NT2/D1 (cell line): Measurements from ENCODE around the gene SKIDA1.
A peak's percentile ranks its signal among the peaks of the same experiment; 100 is the strongest.

Experiments
- DNase-seq: peaks from one replicate; pipeline ENCODE4 v3.0.0-alpha.2; 2011; ENCODE audit warnings: low read depth, low spot score
- H3K27me3 ChIP-seq: 2 replicates; pipeline ENCODE4 v1.6.0; 2011; ENCODE audit warnings: mild to moderate bottlenecking; ENCODE audit not compliant: insufficient read length, insufficient read depth
- H3K36me3 ChIP-seq: 2 replicates; pipeline ENCODE4 v1.6.1; 2011; ENCODE audit warnings: mild to moderate bottlenecking, low read length, mixed read lengths; ENCODE audit not compliant: insufficient read depth, insufficient read length
- H3K4me1 ChIP-seq: 2 replicates; pipeline ENCODE4 v1.5.1; 2011; ENCODE audit not compliant: insufficient read depth, insufficient read length
- H3K4me3 ChIP-seq: 2 replicates; pipeline ENCODE4 v1.5.1; 2011; ENCODE audit warnings: low read depth; ENCODE audit not compliant: insufficient read length
- H3K9ac ChIP-seq: 2 replicates; pipeline ENCODE4 v1.6.0; 2011; ENCODE audit warnings: low read depth; ENCODE audit not compliant: insufficient read length
- H3K9me3 ChIP-seq: 2 replicates; pipeline ENCODE4 v1.5.1; 2011; ENCODE audit warnings: mild to moderate bottlenecking, low read length; ENCODE audit not compliant: insufficient read depth
- SUZ12 ChIP-seq: IDR thresholded peaks from 2 replicates; pipeline ENCODE4 v1.6.1; 2011; ENCODE audit not compliant: insufficient read length, insufficient read depth; ENCODE audit errors: extremely low read depth
- YY1 ChIP-seq: IDR thresholded peaks from 2 replicates; pipeline ENCODE4 v1.6.1; 2011; ENCODE audit not compliant: insufficient read length, insufficient read depth
- ZNF274 ChIP-seq: IDR thresholded peaks from 2 replicates; pipeline ENCODE4 v1.6.1; 2011; ENCODE audit warnings: mild to moderate bottlenecking, low read depth, low read length

Gene SKIDA1

GRCh38 chr10:21517134-21518031 lies 8.1 kb downstream of the SKIDA1 start:
- peak overlapping the region; percentile 53 for H3K4me3 ChIP-seq
- no peak for DNase-seq
- no peaks in the 10 kb centered on the region for H3K4me1 ChIP-seq
- H3K27me3 ChIP-seq: no peaks in the 10 kb centered on the region
- TF ChIP-seq SUZ12 (no peak), ZNF274 (no peak), YY1 (no peak)
- H3K9ac ChIP-seq: peak overlapping the region; percentile 86
- H3K36me3 ChIP-seq: no peaks in the 10 kb centered on the region
- no peaks in the 10 kb centered on the region for H3K9me3 ChIP-seq

- no peaks in the 10 kb centered on the region for H3K36me3 ChIP-seq
- H3K27me3 ChIP-seq: no peaks in the 10 kb centered on the region
- DNase-seq: no peak
- H3K4me3 ChIP-seq: peak overlapping the region; percentile 53
- no peaks in the 10 kb centered on the region for H3K4me1 ChIP-seq
- no peaks in the 10 kb centered on the region for H3K9me3 ChIP-seq
- TF ChIP-seq SUZ12 (no peak), YY1 (no peak), ZNF274 (no peak)
- H3K9ac ChIP-seq: peak overlapping the region; percentile 85
These were observed 9.0 kb downstream of the SKIDA1 start for GRCh38 chr10:21516242-21517131.

DNA sequence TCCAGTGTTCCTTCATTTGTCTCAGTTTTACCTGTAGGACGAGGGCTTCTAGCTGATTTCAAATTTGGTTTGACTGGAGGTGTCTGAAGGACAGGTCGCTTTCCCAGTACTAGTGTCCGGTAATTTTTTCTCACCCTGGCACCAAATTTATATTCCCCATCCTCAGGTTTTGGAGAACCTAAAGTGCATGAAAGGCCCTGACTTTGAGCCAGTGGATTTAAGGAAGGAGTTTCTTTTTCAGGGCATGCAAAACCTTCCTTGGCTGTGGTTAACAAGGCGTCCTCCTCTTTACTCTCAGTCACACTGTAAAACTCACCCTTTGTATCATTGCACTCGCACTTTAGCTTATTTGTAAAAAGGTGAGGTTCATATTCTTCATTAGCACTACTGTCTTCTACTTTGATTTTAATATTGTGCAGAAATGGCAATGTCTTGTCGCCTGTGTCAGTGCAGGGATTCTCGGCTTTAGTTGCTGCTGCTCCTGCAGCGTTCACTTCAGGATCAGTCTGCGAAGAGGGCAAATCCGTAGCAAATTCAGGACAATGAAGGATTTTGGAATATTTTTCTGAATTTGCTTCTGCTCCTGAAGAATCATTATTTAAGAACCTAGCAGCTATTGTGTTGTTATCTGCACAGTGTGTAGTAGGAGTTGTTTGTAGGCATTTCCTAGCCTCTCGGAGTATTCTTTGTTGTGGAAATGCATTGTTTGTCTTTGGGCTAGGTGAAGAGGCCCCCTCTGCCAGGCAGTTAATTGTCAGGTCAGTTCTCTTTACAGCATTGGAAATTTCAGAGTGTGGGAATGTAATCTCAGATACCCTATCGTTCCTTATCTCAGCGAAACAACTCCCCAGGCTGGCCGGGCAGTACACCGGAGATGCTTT lies 9.9 kb downstream of the SKIDA1 start:
- no peak for DNase-seq
- Histone ChIP-seq H3K9ac (peak overlapping the region; percentile 85), H3K4me1 (no peaks in the 10 kb centered on the region), H3K9me3 (no peaks in the 10 kb centered on the region), H3K27me3 (no peaks in the 10 kb centered on the region), H3K4me3 (peak overlapping the region; percentile 53), H3K36me3 (no peaks in the 10 kb centered on the region)
- no peak for TF ChIP-seq YY1
- TF ChIP-seq ZNF274: no peak
- no peak for TF ChIP-seq SUZ12

DNA sequence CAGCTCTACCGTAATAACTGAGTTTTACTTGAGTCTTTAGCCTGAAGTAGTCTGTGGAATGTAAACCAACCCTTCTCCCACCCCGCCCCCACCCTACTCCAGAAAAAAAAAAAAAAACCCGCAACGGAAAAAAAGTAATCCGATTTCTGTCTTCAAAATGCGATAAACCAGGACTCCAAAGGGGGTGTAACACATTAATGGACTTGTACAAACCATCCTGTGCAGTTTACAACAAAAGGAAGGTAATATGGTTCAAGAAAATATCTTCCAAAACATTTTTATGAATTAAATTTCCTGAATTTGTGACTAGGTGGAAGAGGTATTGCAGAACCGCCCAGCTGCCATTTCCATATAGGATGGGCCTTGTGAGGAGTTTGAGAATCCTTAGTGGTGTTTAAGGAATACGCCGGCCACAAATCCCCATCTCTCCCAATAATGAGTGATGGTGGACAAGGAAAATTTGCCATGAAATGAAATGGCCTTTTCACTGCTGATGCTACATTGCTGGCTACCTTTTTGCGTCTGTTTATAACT lies 10.6 kb downstream of the SKIDA1 start:
- H3K4me3 ChIP-seq: peak overlapping the region; percentile 53
- no peak for DNase-seq
- no peaks in the 10 kb centered on the region for H3K36me3 ChIP-seq
- H3K9ac ChIP-seq: peak overlapping the region; percentile 39
- H3K9me3 ChIP-seq: no peaks in the 10 kb centered on the region
- TF ChIP-seq ZNF274 (no peak), YY1 (no peak), SUZ12 (no peak)
- no peaks in the 10 kb centered on the region for H3K4me1 ChIP-seq
- no peaks in the 10 kb centered on the region for H3K27me3 ChIP-seq

GRCh38 chr10:21514129-21514817 lies 11.2 kb downstream of the SKIDA1 start:
- no peaks in the 10 kb centered on the region for H3K4me1 ChIP-seq
- DNase-seq: no peak
- no peaks in the 10 kb centered on the region for H3K27me3 ChIP-seq
- peak overlapping the region; percentile 25 for H3K4me3 ChIP-seq
- H3K9ac ChIP-seq: no peak overlapping the region
- no peaks in the 10 kb centered on the region for H3K9me3 ChIP-seq
- H3K36me3 ChIP-seq: no peaks in the 10 kb centered on the region
- TF ChIP-seq YY1: no peak
- TF ChIP-seq SUZ12: no peak
- TF ChIP-seq ZNF274: no peak

- Histone ChIP-seq H3K9me3 (no peaks in the 10 kb centered on the region), H3K27me3 (no peaks in the 10 kb centered on the region), H3K4me3 (no peak overlapping the region), H3K4me1 (no peaks in the 10 kb centered on the region), H3K36me3 (no peaks in the 10 kb centered on the region), H3K9ac (no peak overlapping the region)
- no peak for TF ChIP-seq YY1
- TF ChIP-seq SUZ12: no peak
- TF ChIP-seq ZNF274: no peak
- DNase-seq: no peak
These were observed 12.1 kb downstream of the SKIDA1 start for GRCh38 chr10:21513405-21513788.
